ENCODE measurements around the gene PHKA2.

Gene PHKA2

DNA sequence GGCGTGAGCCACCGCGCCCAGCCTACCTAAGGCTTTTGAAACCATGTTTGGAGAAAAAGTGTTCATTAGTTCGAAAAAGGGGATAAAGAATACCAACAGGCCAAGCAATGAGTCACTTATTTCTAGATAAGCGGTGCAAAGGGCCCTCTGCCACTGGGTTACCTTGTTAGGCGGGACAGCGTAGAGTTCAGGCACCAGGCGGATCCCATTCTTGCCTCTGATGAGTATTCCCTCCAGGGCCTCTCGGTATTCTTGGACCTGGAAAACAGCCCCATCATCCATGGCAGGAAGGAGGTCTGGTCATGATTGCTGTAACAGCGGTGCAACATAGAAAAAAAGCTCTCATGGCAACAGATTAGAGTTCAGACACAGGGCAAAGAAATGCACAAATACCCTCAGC, 48.0 kb downstream of the PHKA2 start:
- TF ChIP-seq CTCF (IDR thresholded peaks at IDR 0.05; ENCODE audit: unreplicated experiment in 3 of 3): no peak
- Mint-ChIP-seq H3K4me3 (no peak overlapping the region), H3K27me3 (ENCODE audit: low read depth) (no peaks in the 10 kb centered on the region), H3K27ac (no peak overlapping the region), H3K4me1 (peaks cover 10% of the 10 kb centered on the region), H3K36me3 (ENCODE audit: low read depth) (peaks cover 34% of the 10 kb centered on the region), H3K9me3 (peaks cover 5% of the 10 kb centered on the region)

DNA sequence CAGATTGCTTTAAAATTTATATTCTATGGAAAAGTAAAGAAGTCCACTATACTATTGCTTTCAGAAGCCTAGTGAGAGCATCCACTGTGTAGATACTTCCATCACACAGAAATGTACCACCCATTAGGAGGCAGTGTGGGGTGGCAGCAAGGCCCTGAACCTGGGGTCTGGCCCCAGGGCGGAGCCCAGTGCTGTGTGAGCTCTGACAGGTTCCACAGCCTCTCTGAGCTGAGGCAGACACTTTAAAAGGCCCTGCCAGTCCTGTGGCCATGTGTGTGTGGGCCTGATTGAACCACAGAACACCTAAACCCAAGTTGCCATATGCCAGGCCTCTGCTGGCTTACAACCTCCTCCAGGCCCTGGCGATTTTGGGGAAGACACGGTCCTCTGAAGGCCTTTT, 49.2 kb downstream of the PHKA2 start:
- H3K4me1 Mint-ChIP-seq: peaks cover 7% of the 10 kb centered on the region
- H3K27ac Mint-ChIP-seq: no peak overlapping the region
- H3K36me3 Mint-ChIP-seq (ENCODE audit: low read depth): peaks cover 41% of the 10 kb centered on the region
- no peak for TF ChIP-seq CTCF (IDR thresholded peaks at IDR 0.05; ENCODE audit: unreplicated experiment in 3 of 3)
- peaks cover 4% of the 10 kb centered on the region for H3K9me3 Mint-ChIP-seq
- no peak overlapping the region for H3K4me3 Mint-ChIP-seq
- H3K27me3 Mint-ChIP-seq (ENCODE audit: low read depth): no peaks in the 10 kb centered on the region

DNA sequence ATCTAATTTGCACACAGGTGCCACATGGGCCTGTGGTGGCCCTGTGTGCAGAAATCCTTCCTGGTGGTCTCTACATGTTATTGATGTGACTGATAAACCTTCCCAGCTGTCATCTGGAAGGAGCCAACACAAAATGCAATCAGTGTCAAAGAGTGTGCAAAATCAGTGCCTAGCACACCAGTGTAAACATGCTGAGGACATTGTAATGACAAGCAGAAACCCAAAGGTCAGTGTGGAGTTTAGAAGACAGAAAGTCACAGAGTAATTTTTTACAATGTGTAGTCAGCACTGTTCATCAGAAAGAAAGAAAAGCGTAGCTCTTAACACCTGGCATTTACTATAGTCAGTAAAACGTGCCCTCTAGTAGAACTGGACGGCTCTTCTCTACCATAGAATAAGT, 50.3 kb downstream of the PHKA2 start:
- no peak for TF ChIP-seq CTCF (IDR thresholded peaks at IDR 0.05; ENCODE audit: unreplicated experiment in 3 of 3)
- H3K27ac Mint-ChIP-seq: no peak overlapping the region
- H3K4me1 Mint-ChIP-seq: peaks cover 2% of the 10 kb centered on the region
- H3K27me3 Mint-ChIP-seq (ENCODE audit: low read depth): no peaks in the 10 kb centered on the region
- H3K36me3 Mint-ChIP-seq (ENCODE audit: low read depth): peaks cover 40% of the 10 kb centered on the region
- H3K9me3 Mint-ChIP-seq: peaks cover 3% of the 10 kb centered on the region
- H3K4me3 Mint-ChIP-seq: no peak overlapping the region

DNA sequence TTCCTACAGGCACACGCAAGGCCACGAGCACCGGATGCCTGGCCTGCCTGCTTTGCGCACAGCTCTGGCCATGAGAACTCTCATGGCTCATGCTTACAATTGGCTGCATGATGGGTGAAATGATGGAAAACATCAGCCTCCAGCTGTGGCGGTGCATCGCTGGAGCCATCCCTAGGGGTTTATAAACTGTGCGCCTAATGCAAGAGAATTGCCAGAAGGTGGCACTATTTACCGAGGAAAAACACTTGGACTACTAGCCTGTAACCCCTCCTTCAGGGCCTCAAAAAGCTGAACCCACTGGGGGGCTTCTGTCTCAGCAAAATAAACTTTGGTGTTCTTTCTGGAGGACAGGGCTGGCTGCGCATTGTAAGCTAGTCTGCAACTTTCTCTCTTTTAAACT, 51.9 kb downstream of the PHKA2 start:
- H3K27me3 Mint-ChIP-seq (ENCODE audit: low read depth): no peaks in the 10 kb centered on the region
- H3K4me1 Mint-ChIP-seq: no peaks in the 10 kb centered on the region
- TF ChIP-seq CTCF (IDR thresholded peaks at IDR 0.05; ENCODE audit: unreplicated experiment in 3 of 3): peak; percentile 27 to 49 (median 27)
- H3K9me3 Mint-ChIP-seq: peaks cover 3% of the 10 kb centered on the region
- H3K4me3 Mint-ChIP-seq: no peak overlapping the region
- H3K36me3 Mint-ChIP-seq (ENCODE audit: low read depth): peaks cover 29% of the 10 kb centered on the region
- no peak overlapping the region for H3K27ac Mint-ChIP-seq

DNA sequence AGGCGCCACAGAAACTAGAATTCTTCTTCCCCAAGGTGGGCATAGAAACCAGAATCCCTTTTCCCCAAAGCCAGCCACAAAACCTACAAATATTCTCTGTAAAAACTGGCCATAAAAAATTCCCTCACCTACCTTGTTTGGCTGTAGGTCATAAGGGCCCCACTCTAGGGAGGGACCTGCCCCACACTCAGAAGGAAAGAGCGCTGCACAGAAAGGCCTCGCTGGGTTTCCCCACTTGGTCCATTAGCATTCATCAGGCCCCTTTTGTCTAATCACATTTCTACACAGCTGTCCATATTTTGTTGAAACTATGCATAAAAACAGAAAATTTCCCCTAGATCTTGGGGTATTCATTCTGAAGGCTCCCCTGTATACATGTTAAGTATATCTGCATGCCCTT, 54.1 kb downstream of the PHKA2 start:
- Mint-ChIP-seq H3K9me3 (peaks cover 11% of the 10 kb centered on the region), H3K27me3 (ENCODE audit: low read depth) (no peaks in the 10 kb centered on the region), H3K27ac (no peak overlapping the region), H3K4me3 (no peak overlapping the region), H3K4me1 (no peaks in the 10 kb centered on the region), H3K36me3 (ENCODE audit: low read depth) (peaks cover 16% of the 10 kb centered on the region)
- no peak for TF ChIP-seq CTCF (IDR thresholded peaks at IDR 0.05; ENCODE audit: unreplicated experiment in 3 of 3)

- Mint-ChIP-seq H3K4me1 (no peaks in the 10 kb centered on the region), H3K4me3 (no peak overlapping the region), H3K9me3 (peaks cover 13% of the 10 kb centered on the region), H3K27me3 (ENCODE audit: low read depth) (no peaks in the 10 kb centered on the region), H3K36me3 (ENCODE audit: low read depth) (peaks cover 23% of the 10 kb centered on the region), H3K27ac (no peak overlapping the region)
- no peak for TF ChIP-seq CTCF (IDR thresholded peaks at IDR 0.05; ENCODE audit: unreplicated experiment in 3 of 3)
These were observed 56.4 kb downstream of the PHKA2 start for GRCh38 chrX:18927558-18927957.

Measured in nephron (organoid).